H1 (cell line): ENCODE measurements around the gene CACNB4. TPM values are rescaled to one million over a fixed set of nuclear protein-coding genes. Genes with fewer than 3 reads are reported as not detected.

Experiments used
- CTCF ChIA-PET: fragments of 300-600 bp; sonication (Branson Sonifier 250); formaldehyde crosslinking; loops from one replicate; lab custom pipeline; 2021; ENCODE audit not compliant: partially characterized antibody; lab: Charles Lee
- POLR2A ChIA-PET: fragments of 300-600 bp; sonication (Branson Sonifier 250); formaldehyde crosslinking; loops from one replicate; lab custom pipeline; 2021; ENCODE audit warnings: inconsistent platforms; ENCODE audit not compliant: partially characterized antibody; lab: Charles Lee
- DNase-seq, 2 experiments: peaks; one replicate each; pipeline versions ENCODE4 v3.0.0 to v3.0.0-alpha.2; 2010 to 2022; ENCODE audit warnings: low spot score in 2 of 2, low read depth in 1 of 2, mixed read lengths in 1 of 2
- FAIRE-seq: peaks from 2 replicates; lab custom pipeline; 2011; peaks lifted over from hg19 to GRCh38; lab: Jason Lieb, UNC
- H2AFZ ChIP-seq: 2 replicates; pipeline ENCODE4 v1.8.1; 2012; ENCODE audit warnings: low read length, inconsistent platforms
- H2AK5ac ChIP-seq: 2 replicates; pipeline ENCODE4 v1.6.1; 2013; ENCODE audit warnings: low read depth, low read length
- H2BK120ac ChIP-seq: replicated peaks from 2 replicates; pipeline ENCODE3; 2013; ENCODE audit warnings: low read depth, low read length, inconsistent platforms
- H2BK12ac ChIP-seq: 2 replicates; pipeline ENCODE4 v1.6.1; 2013; ENCODE audit warnings: low read depth, low read length
- H2BK15ac ChIP-seq: 2 replicates; pipeline ENCODE4 v1.6.1; 2013; ENCODE audit warnings: low read length
- H2BK20ac ChIP-seq: 2 replicates; pipeline ENCODE4 v1.6.1; 2013; ENCODE audit warnings: low read length
- H2BK5ac ChIP-seq: 2 replicates; pipeline ENCODE4 v1.6.1; 2013; ENCODE audit warnings: low read depth, low read length
- H3K14ac ChIP-seq: 2 replicates; pipeline ENCODE4 v1.6.1; 2013; ENCODE audit warnings: inconsistent platforms; ENCODE audit not compliant: insufficient read length
- H3K18ac ChIP-seq: 2 replicates; pipeline ENCODE4 v1.6.1; 2013; ENCODE audit warnings: low read length; ENCODE audit errors: extremely low read depth
- H3K23ac ChIP-seq: 2 replicates; pipeline ENCODE4 v1.6.1; 2013; ENCODE audit warnings: inconsistent platforms; ENCODE audit not compliant: insufficient read length
- H3K23me2 ChIP-seq: 2 replicates; pipeline ENCODE4 v1.6.1; 2013; ENCODE audit warnings: low read depth, low read length
- H3K27ac ChIP-seq: 2 replicates; pipeline ENCODE4 v1.6.1; 2011; ENCODE audit warnings: low read depth, low read length, inconsistent platforms
- H3K27me3 ChIP-seq, 4 experiments: replicated peaks in 1 of 4; 1 replicate in 1 of 4; 2 replicates in 3 of 4; pipeline versions ENCODE4 v1.6.1 to v1.8.1; 2011 to 2013; ENCODE audit warnings: low read length in 3 of 4, mild to moderate bottlenecking in 3 of 4, inconsistent platforms in 2 of 4, mixed read lengths in 2 of 4, moderate library complexity in 1 of 4; ENCODE audit not compliant: control insufficient read depth in 3 of 4, insufficient read depth in 3 of 4; ENCODE audit errors: extremely low read depth in 1 of 4
- H3K36me3 ChIP-seq, 4 experiments: 2 replicates each; pipeline versions ENCODE4 v1.6.1 to v1.8.1; 2011 to 2013; ENCODE audit warnings: mild to moderate bottlenecking in 4 of 4, low read length in 3 of 4, moderate library complexity in 2 of 4, control low read depth in 1 of 4, inconsistent platforms in 1 of 4; ENCODE audit not compliant: insufficient read depth in 4 of 4, control insufficient read depth in 2 of 4
- H3K4ac ChIP-seq: replicated peaks from 2 replicates; pipeline ENCODE3; 2013; ENCODE audit warnings: low read length, low read depth, mixed read lengths, inconsistent platforms; ENCODE audit not compliant: insufficient read length
- H3K4me1 ChIP-seq, 4 experiments: replicated peaks in 1 of 4; 1 replicate in 1 of 4; 2 replicates in 3 of 4; pipeline versions ENCODE4 v1.6.1 to v1.8.1; 2011 to 2013; ENCODE audit warnings: low read length in 3 of 4, inconsistent platforms in 2 of 4, mixed read lengths in 1 of 4; ENCODE audit not compliant: insufficient read depth in 4 of 4, control insufficient read depth in 3 of 4
- H3K4me2 ChIP-seq, 2 experiments: 2 replicates each; pipeline versions ENCODE4 v1.6.1 to v1.8.1; 2011 to 2013; ENCODE audit warnings: low read depth in 2 of 2, low read length in 2 of 2, control low read depth in 1 of 2, inconsistent platforms in 1 of 2, mild to moderate bottlenecking in 1 of 2; ENCODE audit not compliant: insufficient read depth in 1 of 2
- H3K4me3 ChIP-seq, 4 experiments: fragments of 200-600, 300-600 bp in 1 of 4; sonication (generic), shearing (Covaris generic), sonication (Bioruptor Twin) in 1 of 4; 2 replicates each; pipeline versions ENCODE4 v1.5.1 to v1.8.1; 2011 to 2016; ENCODE audit warnings: low read length in 4 of 4, low read depth in 3 of 4, control low read depth in 2 of 4, inconsistent platforms in 2 of 4, mild to moderate bottlenecking in 2 of 4, mixed read lengths in 1 of 4, moderate library complexity in 1 of 4; ENCODE audit not compliant: insufficient read depth in 2 of 4; ENCODE audit errors: extremely low read depth in 1 of 4
- H3K56ac ChIP-seq: replicated peaks from 2 replicates; pipeline ENCODE3; 2013; ENCODE audit warnings: low read depth, mild to moderate bottlenecking, mixed read lengths, low read length, inconsistent platforms; ENCODE audit not compliant: insufficient read length
- H3K79me1 ChIP-seq: 2 replicates; pipeline ENCODE4 v1.6.1; 2013; ENCODE audit warnings: low read depth, low read length, control low read depth
- H3K79me2 ChIP-seq, 2 experiments: 2 replicates each; pipeline versions ENCODE4 v1.6.1 to v1.8.1; 2012 to 2013; ENCODE audit warnings: low read length in 2 of 2, mild to moderate bottlenecking in 2 of 2, inconsistent platforms in 1 of 2; ENCODE audit not compliant: insufficient read depth in 2 of 2, control insufficient read depth in 1 of 2
- H3K9ac ChIP-seq, 4 experiments: replicated peaks in 1 of 4; 1 replicate in 1 of 4; 2 replicates in 3 of 4; pipeline versions ENCODE4 v1.6.1 to v1.8.1; 2011 to 2013; ENCODE audit warnings: low read depth in 3 of 4, low read length in 3 of 4, control low read depth in 2 of 4, mild to moderate bottlenecking in 2 of 4, moderate library complexity in 2 of 4, inconsistent platforms in 1 of 4; ENCODE audit errors: extremely low read depth in 1 of 4
- H3K9me3 ChIP-seq, 2 experiments: 2 replicates each; pipeline versions ENCODE4 v1.6.1 to v1.8.1; 2012 to 2013; ENCODE audit warnings: mild to moderate bottlenecking in 2 of 2, moderate library complexity in 2 of 2, control low read depth in 1 of 2, inconsistent platforms in 1 of 2, low read depth in 1 of 2, low read length in 1 of 2, mixed read lengths in 1 of 2; ENCODE audit not compliant: insufficient read depth in 2 of 2
- H4K20me1 ChIP-seq, 2 experiments: replicated peaks in 1 of 2; 2 replicates each; pipeline versions ENCODE3 to v1.8.1; 2011 to 2013; ENCODE audit warnings: inconsistent platforms in 2 of 2, low read length in 2 of 2, mild to moderate bottlenecking in 1 of 2; ENCODE audit not compliant: insufficient read depth in 2 of 2, control insufficient read depth in 1 of 2
- H4K5ac ChIP-seq: 2 replicates; pipeline ENCODE4 v1.6.1; 2013; ENCODE audit warnings: low read length, low read depth, mixed read lengths, inconsistent platforms; ENCODE audit not compliant: insufficient read length
- H4K8ac ChIP-seq: 2 replicates; pipeline ENCODE4 v1.8.0; 2013; ENCODE audit warnings: mild to moderate bottlenecking, moderate library complexity, low read length, inconsistent platforms; ENCODE audit not compliant: insufficient read depth; ENCODE audit errors: extremely low read depth
- H4K91ac ChIP-seq: replicated peaks from 2 replicates; pipeline ENCODE3; 2013; ENCODE audit warnings: low read length, mixed read lengths, inconsistent platforms; ENCODE audit not compliant: insufficient read length
- BACH1 ChIP-seq: IDR thresholded peaks from 2 replicates; pipeline ENCODE4 v1.6.1; 2012; ENCODE audit warnings: low read length, improper control_type of control experiment
- CBX8 ChIP-seq: fragments of 300-800, 300-1000 bp; sonication (generic); IDR thresholded peaks from 2 replicates; pipeline ENCODE4 v1.7.1; 2016; ENCODE audit warnings: low read depth, low read length, borderline replicate concordance
- SAP30 ChIP-seq: fragments of 300-600 bp; sonication (generic); IDR thresholded peaks from 2 replicates; pipeline ENCODE4 v1.7.1; 2012; ENCODE audit warnings: low read length, moderate library complexity, mild to moderate bottlenecking, inconsistent platforms; ENCODE audit not compliant: insufficient read depth, insufficient replicate concordance
- TEAD4 ChIP-seq: IDR thresholded peaks from 2 replicates; pipeline ENCODE4 v1.6.1; 2012; ENCODE audit warnings: low read depth, low read length, inconsistent platforms, mixed read lengths
- USF2 ChIP-seq: IDR thresholded peaks from 2 replicates; pipeline ENCODE4 v1.6.1; 2011; ENCODE audit warnings: low read length, improper control_type of control experiment
- WGBS, 2 experiments: shearing (Covaris generic) in 1 of 2; methylation state at CpG; one replicate each; pipeline versions ENCODE4 v1.1.6 to v1.1.7; 2013 to 2015; ENCODE audit warnings: low lambda C conversion rate in 2 of 2, mixed read lengths in 2 of 2, inconsistent platforms in 1 of 2, low coverage in 1 of 2, missing lambda C conversion rate in 1 of 2; ENCODE audit not compliant: insufficient replicate concordance in 2 of 2, insufficient coverage in 1 of 2, insufficient read length in 1 of 2; ENCODE audit errors: extremely low coverage in 1 of 2, missing lambda C conversion rate in 1 of 2; 5-methylcytosine and 5-hydroxymethylcytosine counted together
- polyA plus RNA-seq, 7 experiments: library from polyadenylated mRNA; depleted of rRNA in 3 of 7; stranded (reverse) in 5 of 7; unstranded in 2 of 7; fragments of >200 nt in 5 of 7; fragments of 200-250 nt in 2 of 7; gene quantifications; 1 replicate in 5 of 7; 2 replicates in 1 of 7; 4 replicates in 1 of 7; pipeline versions ENCODE4 v1.2.1 to v1.2.3, GENCODE V29; 2011 to 2013; ENCODE audit warnings: missing spikeins in 2 of 7, mixed read lengths in 2 of 7
- total RNA-seq: library from RNA; stranded (reverse); fragmentation: NEBNext Ultra II Directional; extraction: Animal tissue kit (Norgen Biotek cat#: 25700); gene quantifications from 2 replicates; pipeline ENCODE4 v1.2.1, GENCODE V29; 2021

CACNB4 gene
- total and polyA plus RNA-seq, 2 of the 8 experiments (the other 6 are each of a cell fraction or from before 2014, with no cell fraction given) = 2.0 to 4.0 TPM

GRCh38 chr2:151843691-151844061 lies 255.2 kb downstream of the CACNB4 start:
- WGBS, 2 experiments = 100% methylated on average over 1 of the region's 1 CpG; no CpG with 5 or more reads in 1 of the 2 experiments
- no peak overlapping the region for H3K4ac ChIP-seq
- no peak overlapping the region for H2BK15ac ChIP-seq
- CTCF ChIA-PET = no interaction called here
- H4K20me1 ChIP-seq = no peaks in the 10 kb centered on the region
- H3K9ac ChIP-seq = no peak overlapping the region
- H2AFZ ChIP-seq = no peak overlapping the region
- FAIRE-seq (no peak), DNase-seq (no peak)
- H3K23ac ChIP-seq = no peak overlapping the region
- H2BK5ac ChIP-seq = no peak overlapping the region
- H3K18ac ChIP-seq = no peak overlapping the region
- no peaks in the 10 kb centered on the region for H3K79me2 ChIP-seq
- no peak overlapping the region for H4K91ac ChIP-seq
- POLR2A ChIA-PET = no interaction called here
- H3K4me1 ChIP-seq = no peaks in the 10 kb centered on the region
- no peak overlapping the region for H3K56ac ChIP-seq
- H3K27ac ChIP-seq = no peak overlapping the region
- no peak overlapping the region for H3K4me2 ChIP-seq
- H4K8ac ChIP-seq = no peak overlapping the region
- H3K23me2 ChIP-seq = no peaks in the 10 kb centered on the region
- no peaks in the 10 kb centered on the region for H3K9me3 ChIP-seq
- no peak overlapping the region for H2BK12ac ChIP-seq
- H3K36me3 ChIP-seq = no peaks in the 10 kb centered on the region
- no peak overlapping the region for H2AK5ac ChIP-seq
- no peaks in the 10 kb centered on the region for H3K79me1 ChIP-seq
- H2BK20ac ChIP-seq = no peak overlapping the region
- H3K14ac ChIP-seq = no peak overlapping the region
- no peak overlapping the region for H3K4me3 ChIP-seq
- H3K27me3 ChIP-seq = no peaks in the 10 kb centered on the region
- H2BK120ac ChIP-seq = no peak overlapping the region
- no peak overlapping the region for H4K5ac ChIP-seq
- no peak for TF ChIP-seq SAP30
- TF ChIP-seq USF2 = no peak
- TF ChIP-seq BACH1 = no peak
- TF ChIP-seq CBX8 = no peak
- TF ChIP-seq TEAD4 = no peak
- TF ChIP-seq, all 59 proteins: peak for 0
